ENCODE results near the gene CXCL14.

- no peak for TF ChIP-seq POLR2A (IDR thresholded peaks at IDR 0.05; ENCODE audit: low read depth, low read length)
- TF ChIP-seq POLR2AphosphoS5 (IDR thresholded peaks at IDR 0.05; ENCODE audit: low read depth, low read length) = no peak
- no peak for TF ChIP-seq TAF1 (IDR thresholded peaks at IDR 0.05; ENCODE audit: low read depth, low read length)
Measured at GRCh38 chr5:135560858-135561257, 17.9 kb downstream of the CXCL14 start.

Data from GM12891 (cell line).